Mesothelial cell of epicardium (in vitro differentiated cells): ENCODE results near the gene SMIM24. TPM values are rescaled to one million over a fixed set of nuclear protein-coding genes. Genes with fewer than 3 reads are reported as not detected.

ENCODE experiments used
- DNase-seq, 2 experiments: peaks; one replicate each; pipeline ENCODE4 v3.0.0; 2021; ENCODE audit warnings: low spot score in 2 of 2; ENCODE audit not compliant: unreplicated experiment in 2 of 2
- H3K27ac Mint-ChIP-seq: 2 replicates; pipeline ENCODE4 v1.8.0; 2021; ENCODE audit warnings: mixed read lengths
- H3K27me3 Mint-ChIP-seq: 2 replicates; pipeline ENCODE4 v1.8.0; 2021; ENCODE audit warnings: low read depth, mixed read lengths
- H3K36me3 Mint-ChIP-seq: 2 replicates; pipeline ENCODE4 v1.8.0; 2021; ENCODE audit warnings: mixed read lengths
- H3K4me1 Mint-ChIP-seq: 2 replicates; pipeline ENCODE4 v1.8.0; 2021; ENCODE audit warnings: mixed read lengths
- H3K4me3 Mint-ChIP-seq: 2 replicates; pipeline ENCODE4 v1.8.0; 2021; ENCODE audit warnings: mild to moderate bottlenecking, moderate library complexity, mixed read lengths
- H3K9me3 Mint-ChIP-seq: 2 replicates; pipeline ENCODE4 v1.8.0; 2021; ENCODE audit warnings: mixed read lengths
- total RNA-seq: library from RNA; stranded (reverse); gene quantifications from 3 replicates; pipeline ENCODE4 v1.2.1, GENCODE V29; 2021
- TF ChIP-seq, protein P1 (sequence below): fragments of 200-600 bp; sonication (generic); IDR thresholded peaks from one replicate; pipeline ENCODE4 v1.5.0; 2021; ENCODE audit warnings: antibody characterized with exemption; ENCODE audit not compliant: unreplicated experiment

Gene SMIM24
- total RNA-seq, 1 donor from 2014 or later: 0.60 TPM

DNA sequence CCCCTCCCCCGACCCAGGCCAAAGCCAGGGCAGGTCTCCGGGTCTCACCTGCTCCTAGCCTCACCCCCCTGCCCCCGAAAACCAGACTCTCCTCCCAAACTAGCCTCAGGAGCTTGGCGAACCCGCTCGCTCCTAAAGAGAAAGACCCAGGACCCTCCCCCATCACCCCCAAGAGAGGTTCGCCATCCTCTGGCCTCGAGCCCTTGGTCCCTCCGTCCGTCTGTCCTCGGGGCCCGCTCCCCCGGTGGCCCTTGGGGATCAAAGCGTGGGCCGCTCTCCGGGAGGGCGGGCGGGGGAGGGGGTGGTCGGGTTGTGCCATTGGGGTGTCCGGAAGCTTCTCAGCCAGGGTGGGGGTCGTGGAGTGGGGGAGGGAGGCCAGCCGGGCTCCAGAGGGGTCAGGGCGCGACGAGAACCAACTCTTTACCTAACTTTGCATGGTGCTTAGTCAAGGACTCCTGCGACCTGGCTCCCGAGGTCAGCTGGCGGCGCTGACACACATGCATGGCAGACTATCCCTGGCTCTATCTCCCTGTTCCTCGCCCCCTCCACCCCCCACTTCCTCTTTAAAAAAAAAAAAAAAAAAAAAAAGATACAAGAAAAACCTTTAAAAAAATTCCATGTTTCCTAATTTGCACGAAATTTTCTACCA, 15.6 kb downstream of the SMIM24 start:
- Mint-ChIP-seq H3K4me3 (no peak overlapping the region), H3K27me3 (peaks cover 62% of the 10 kb centered on the region), H3K27ac (no peak overlapping the region), H3K36me3 (peaks cover 6% of the 10 kb centered on the region), H3K4me1 (peaks cover 13% of the 10 kb centered on the region), H3K9me3 (peaks cover 9% of the 10 kb centered on the region)
- TF ChIP-seq, protein P1, sequence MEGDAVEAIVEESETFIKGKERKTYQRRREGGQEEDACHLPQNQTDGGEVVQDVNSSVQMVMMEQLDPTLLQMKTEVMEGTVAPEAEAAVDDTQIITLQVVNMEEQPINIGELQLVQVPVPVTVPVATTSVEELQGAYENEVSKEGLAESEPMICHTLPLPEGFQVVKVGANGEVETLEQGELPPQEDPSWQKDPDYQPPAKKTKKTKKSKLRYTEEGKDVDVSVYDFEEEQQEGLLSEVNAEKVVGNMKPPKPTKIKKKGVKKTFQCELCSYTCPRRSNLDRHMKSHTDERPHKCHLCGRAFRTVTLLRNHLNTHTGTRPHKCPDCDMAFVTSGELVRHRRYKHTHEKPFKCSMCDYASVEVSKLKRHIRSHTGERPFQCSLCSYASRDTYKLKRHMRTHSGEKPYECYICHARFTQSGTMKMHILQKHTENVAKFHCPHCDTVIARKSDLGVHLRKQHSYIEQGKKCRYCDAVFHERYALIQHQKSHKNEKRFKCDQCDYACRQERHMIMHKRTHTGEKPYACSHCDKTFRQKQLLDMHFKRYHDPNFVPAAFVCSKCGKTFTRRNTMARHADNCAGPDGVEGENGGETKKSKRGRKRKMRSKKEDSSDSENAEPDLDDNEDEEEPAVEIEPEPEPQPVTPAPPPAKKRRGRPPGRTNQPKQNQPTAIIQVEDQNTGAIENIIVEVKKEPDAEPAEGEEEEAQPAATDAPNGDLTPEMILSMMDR: no peak
- DNase-seq: no peak

DNA sequence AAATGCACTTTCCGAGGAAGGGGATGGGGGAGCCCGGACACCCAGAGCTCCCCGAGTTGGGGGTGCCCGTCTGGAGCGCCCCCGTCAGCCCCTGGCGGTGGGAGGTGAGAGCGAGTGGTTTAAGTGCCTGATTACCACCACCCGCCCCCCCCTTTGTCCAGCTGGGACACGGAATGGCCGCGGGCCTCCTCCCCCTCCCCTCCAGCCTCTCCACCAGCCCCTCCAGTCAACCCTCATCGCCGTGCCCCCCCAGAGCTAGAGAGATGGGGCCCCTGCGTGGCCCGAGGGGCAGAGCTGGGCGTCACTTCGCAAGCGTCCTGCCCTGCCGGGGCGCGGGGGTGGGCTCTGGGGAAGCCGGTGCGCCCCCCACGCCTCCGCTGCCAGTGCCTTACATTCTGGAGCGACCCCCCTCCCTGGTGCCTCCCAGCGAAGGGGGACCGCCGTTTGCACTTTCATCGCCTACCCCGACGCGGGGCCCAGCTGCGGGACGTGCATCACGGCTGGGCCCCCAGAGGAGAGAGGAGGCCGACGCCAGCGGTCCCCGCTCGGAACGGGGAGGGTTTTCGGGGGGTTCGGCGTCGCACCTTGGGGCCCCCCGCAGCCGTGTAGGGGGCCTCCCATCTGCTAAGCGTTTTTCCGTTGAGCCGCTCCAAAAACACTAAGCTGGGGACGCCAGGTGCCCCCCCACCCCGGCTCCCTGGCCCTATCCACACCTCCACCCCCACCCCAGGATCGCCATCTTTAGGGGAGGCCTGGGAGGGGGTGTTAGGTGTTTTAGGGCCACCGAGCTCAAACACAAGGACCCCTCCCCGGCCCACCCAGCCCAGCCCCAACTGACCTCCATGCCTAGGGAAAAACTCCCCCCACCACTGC, 16.4 kb downstream of the SMIM24 start:
- H3K27me3 Mint-ChIP-seq: peaks cover 58% of the 10 kb centered on the region
- peak overlapping the region; percentile 33 for H3K4me3 Mint-ChIP-seq
- TF ChIP-seq, protein P1: no peak
- peaks cover 20% of the 10 kb centered on the region for H3K4me1 Mint-ChIP-seq
- no peak overlapping the region for H3K27ac Mint-ChIP-seq
- DNase-seq: no peak
- H3K9me3 Mint-ChIP-seq: peaks cover 9% of the 10 kb centered on the region
- H3K36me3 Mint-ChIP-seq: peaks cover 6% of the 10 kb centered on the region

DNA sequence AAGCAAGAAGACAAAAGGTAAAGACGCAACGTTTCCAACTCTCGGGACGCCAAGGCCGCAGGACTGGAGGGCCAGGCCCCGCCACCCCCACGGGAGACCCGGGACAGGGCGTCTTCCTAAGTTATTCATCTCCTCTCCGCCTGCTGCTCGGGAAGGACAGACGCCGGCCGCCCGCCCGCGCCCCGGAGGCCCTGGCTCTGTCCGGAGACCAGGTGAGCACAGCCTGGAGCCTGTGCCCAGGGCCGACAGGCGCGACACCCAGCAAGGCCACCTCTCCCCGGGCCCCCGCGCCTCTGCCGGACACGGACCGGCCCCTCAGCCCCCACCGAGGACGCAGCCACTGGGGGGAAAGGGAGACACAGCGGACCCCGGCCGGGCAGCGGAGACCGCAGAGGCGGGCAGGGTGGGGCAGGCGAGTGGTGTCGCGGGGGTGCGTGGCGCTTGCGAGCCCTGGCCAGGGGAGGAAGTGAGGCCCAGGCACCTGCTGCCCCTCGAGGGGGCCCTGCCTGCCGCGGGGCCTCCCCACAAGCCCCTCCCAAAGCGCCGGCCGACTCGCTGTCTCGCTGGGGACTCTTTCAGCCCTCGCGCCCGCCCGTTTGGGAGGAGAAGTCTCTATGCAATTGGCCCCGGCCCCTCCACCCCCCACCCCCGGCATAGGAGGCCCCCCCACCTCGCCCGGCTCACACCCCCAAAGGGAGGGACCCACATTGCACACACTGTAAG, 17.2 kb downstream of the SMIM24 start:
- Mint-ChIP-seq H3K36me3 (peaks cover 4% of the 10 kb centered on the region), H3K9me3 (peaks cover 3% of the 10 kb centered on the region), H3K4me3 (peak overlapping the region; percentile 40), H3K4me1 (peaks cover 27% of the 10 kb centered on the region), H3K27ac (no peak overlapping the region), H3K27me3 (peaks cover 59% of the 10 kb centered on the region)
- TF ChIP-seq, protein P1: no peak
- no peak for DNase-seq

DNA sequence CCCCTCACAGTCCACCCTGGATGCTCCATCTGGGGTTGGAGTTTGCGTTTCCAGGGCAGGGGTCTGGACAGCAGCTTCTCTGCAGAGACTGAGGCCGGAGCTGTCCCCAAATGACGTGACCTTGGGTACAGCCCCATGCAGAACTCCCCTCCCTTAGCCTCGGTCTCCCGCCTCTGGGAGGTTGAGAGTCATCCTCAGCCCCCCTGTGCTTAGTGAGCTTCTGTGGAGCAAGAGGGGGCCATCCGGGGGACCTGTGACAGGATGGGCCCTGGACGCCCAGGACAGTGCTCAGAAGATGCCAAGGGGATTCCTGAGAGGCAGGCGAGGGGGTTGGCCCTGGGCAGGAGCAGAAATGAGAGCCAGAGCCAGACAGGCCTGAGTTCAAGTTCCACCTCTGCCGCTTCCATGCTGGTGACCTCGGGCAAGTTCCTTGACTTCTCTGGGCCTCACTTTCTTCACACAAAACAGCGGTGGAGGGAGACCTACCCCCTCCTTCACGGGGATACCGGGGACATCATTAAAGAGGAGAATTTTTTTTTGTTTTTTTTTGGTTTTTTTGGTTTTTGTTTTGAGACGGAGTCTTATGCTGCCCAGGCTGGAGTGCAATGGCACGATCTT, 20.3 kb downstream of the SMIM24 start:
- Mint-ChIP-seq H3K4me1 (peaks cover 40% of the 10 kb centered on the region), H3K36me3 (peaks cover 2% of the 10 kb centered on the region), H3K4me3 (no peak overlapping the region), H3K9me3 (no peaks in the 10 kb centered on the region), H3K27ac (peak overlapping the region; percentile 71), H3K27me3 (peaks cover 44% of the 10 kb centered on the region)
- TF ChIP-seq, protein P1: no peak
- DNase-seq: no peak

DNA sequence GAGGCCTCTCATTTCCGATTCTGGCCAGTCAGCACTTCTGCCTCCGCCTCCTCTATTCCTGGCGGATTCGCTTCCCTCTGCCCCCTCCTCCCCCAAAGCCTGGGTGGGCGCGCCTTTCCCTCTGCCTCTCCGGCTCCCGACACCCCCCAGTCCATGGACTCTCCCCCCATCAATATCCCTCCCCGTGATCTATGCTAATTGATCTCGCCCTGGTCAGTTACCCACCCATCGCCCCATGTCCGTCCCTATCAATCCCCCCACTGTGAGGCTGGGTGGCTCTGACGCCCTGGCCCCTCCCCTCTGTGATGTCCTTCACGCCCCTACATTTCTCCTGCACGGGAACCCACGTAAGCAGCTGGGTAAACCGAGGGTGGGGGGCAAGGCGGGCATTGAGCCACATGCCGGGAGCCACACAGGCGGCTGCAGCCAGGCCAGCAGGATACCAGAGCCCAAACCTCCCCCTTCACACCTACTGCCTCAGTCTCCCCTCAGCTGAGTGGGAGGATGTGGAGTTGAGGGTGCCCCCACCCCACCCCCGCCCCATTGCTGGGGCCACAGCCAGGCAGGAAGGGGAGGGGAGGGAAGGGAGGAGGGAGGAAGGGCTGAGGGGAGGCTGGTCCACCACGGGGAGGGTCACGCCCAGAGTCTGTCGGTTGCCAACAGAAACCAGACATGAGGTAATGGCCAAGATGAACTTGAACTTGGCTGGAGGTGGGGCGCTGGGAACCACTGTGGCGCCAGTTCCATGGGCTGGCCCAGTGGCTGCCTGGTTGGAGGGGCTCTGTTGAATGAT, 21.0 kb downstream of the SMIM24 start:
- TF ChIP-seq, protein P1: no peak
- Mint-ChIP-seq H3K9me3 (no peaks in the 10 kb centered on the region), H3K27me3 (peaks cover 38% of the 10 kb centered on the region), H3K27ac (peak overlapping the region; percentile 90), H3K4me3 (peak overlapping the region; percentile 36), H3K4me1 (peaks cover 40% of the 10 kb centered on the region), H3K36me3 (peaks cover 2% of the 10 kb centered on the region)
- DNase-seq: no peak
